TTC549 (cell line): ENCODE results near the gene ACOT7.

Experiments used
- FAIRE-seq: peaks from 2 replicates; lab custom pipeline; 2012; peaks lifted over from hg19 to GRCh38; lab: Jason Lieb, UNC

ACOT7 gene

GRCh38 chr1:6424000-6424565 is 30.5 kb upstream of the ACOT7 start:
- no peak for FAIRE-seq

GRCh38 chr1:6423321-6423999 is 29.9 kb upstream of the ACOT7 start:
- FAIRE-seq, result no peak

GRCh38 chr1:6421266-6421665 is 27.7 kb upstream of the ACOT7 start:
- no peak for FAIRE-seq

- no peak for FAIRE-seq
Observed at GRCh38 chr1:6420454-6421042, 27.0 kb upstream of the ACOT7 start.

- FAIRE-seq, result no peak
Observed at GRCh38 chr1:6419804-6420453, 26.4 kb upstream of the ACOT7 start, which contains the start of gene HES2. HES2 (minus strand) TSS chr1:6419919; CDS start chr1:6419820, 99 bp downstream.

GRCh38 chr1:6419397-6419803 is 25.8 kb upstream of the ACOT7 start:
- FAIRE-seq, result no peak

- no peak for FAIRE-seq
Observed at GRCh38 chr1:6418668-6419396, 25.3 kb upstream of the ACOT7 start.

GRCh38 chr1:6417961-6418667 is 24.5 kb upstream of the ACOT7 start:
- no peak for FAIRE-seq

GRCh38 chr1:6416906-6417305 is 23.3 kb upstream of the ACOT7 start:
- FAIRE-seq, result no peak

- FAIRE-seq, result no peak
Observed at GRCh38 chr1:6416295-6416656, 22.7 kb upstream of the ACOT7 start.

GRCh38 chr1:6414881-6415626 is 21.5 kb upstream of the ACOT7 start:
- FAIRE-seq, result no peak

- no peak for FAIRE-seq
Observed at GRCh38 chr1:6414443-6414844, 20.9 kb upstream of the ACOT7 start.

GRCh38 chr1:6412896-6413295 is 19.3 kb upstream of the ACOT7 start:
- FAIRE-seq, result no peak

GRCh38 chr1:6410248-6410893 is 16.8 kb upstream of the ACOT7 start:
- no peak for FAIRE-seq

- FAIRE-seq, result no peak
Observed at GRCh38 chr1:6409733-6410132, 16.2 kb upstream of the ACOT7 start.

GRCh38 chr1:6409053-6409452 is 15.5 kb upstream of the ACOT7 start:
- no peak for FAIRE-seq

- FAIRE-seq, result no peak
Observed at GRCh38 chr1:6408023-6408422, 14.5 kb upstream of the ACOT7 start.

- no peak for FAIRE-seq
Observed at GRCh38 chr1:6401673-6402072, 8.1 kb upstream of the ACOT7 start.

GRCh38 chr1:6399294-6399693 is 5.7 kb upstream of the ACOT7 start:
- FAIRE-seq, result no peak

GRCh38 chr1:6397844-6398441 is 4.4 kb upstream of the ACOT7 start:
- FAIRE-seq, result no peak
